DOHH2 (cell line): ENCODE data around the gene GRIN2A.

ENCODE experiments used
- EZH2phosphoT487 ChIP-seq: fragments of 200-600 bp; sonication (generic); IDR thresholded peaks from 2 replicates; pipeline ENCODE4 v1.6.1; 2017; ENCODE audit warnings: borderline replicate concordance, mild to moderate bottlenecking, antibody characterized with exemption, low read length, moderate library complexity, mixed read lengths
- TF ChIP-seq, protein P1 (sequence below): fragments of 200-600 bp; sonication (generic); IDR thresholded peaks from one replicate; pipeline ENCODE4 v1.5.1; 2014; ENCODE audit warnings: antibody characterized with exemption, mild to moderate bottlenecking, low read depth, low read length; ENCODE audit not compliant: poor library complexity, severe bottlenecking

DNA sequence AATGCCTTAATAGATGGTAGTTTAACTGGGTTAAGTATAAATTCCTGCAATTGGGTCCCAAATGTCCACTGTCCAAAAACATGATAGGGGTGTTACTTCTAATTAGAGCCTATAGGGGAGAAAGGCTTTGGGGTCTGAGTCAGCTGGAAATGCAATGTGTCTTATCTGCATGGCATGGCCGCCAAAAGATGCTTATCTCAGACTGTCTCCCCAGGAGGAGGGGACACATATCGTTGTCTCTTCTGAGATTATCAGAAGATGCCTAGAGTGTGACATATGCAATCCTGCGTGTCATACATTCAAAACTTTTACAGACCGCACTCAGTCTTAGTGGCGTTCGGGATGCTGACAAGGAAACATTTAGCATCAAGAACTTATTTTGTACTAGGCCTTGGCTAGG, 442.9 kb downstream of the GRIN2A start:
- TF ChIP-seq, protein P1, sequence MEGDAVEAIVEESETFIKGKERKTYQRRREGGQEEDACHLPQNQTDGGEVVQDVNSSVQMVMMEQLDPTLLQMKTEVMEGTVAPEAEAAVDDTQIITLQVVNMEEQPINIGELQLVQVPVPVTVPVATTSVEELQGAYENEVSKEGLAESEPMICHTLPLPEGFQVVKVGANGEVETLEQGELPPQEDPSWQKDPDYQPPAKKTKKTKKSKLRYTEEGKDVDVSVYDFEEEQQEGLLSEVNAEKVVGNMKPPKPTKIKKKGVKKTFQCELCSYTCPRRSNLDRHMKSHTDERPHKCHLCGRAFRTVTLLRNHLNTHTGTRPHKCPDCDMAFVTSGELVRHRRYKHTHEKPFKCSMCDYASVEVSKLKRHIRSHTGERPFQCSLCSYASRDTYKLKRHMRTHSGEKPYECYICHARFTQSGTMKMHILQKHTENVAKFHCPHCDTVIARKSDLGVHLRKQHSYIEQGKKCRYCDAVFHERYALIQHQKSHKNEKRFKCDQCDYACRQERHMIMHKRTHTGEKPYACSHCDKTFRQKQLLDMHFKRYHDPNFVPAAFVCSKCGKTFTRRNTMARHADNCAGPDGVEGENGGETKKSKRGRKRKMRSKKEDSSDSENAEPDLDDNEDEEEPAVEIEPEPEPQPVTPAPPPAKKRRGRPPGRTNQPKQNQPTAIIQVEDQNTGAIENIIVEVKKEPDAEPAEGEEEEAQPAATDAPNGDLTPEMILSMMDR, result no peak
- no peak for TF ChIP-seq EZH2phosphoT487
